ENCODE results near the gene BPIFB3. TPM values are rescaled to one million over a fixed set of nuclear protein-coding genes. Genes with fewer than 3 reads are reported as not detected.

BPIFB3 gene
- polyA plus RNA-seq, 1 donor from 2014 or later, result not detected

DNA sequence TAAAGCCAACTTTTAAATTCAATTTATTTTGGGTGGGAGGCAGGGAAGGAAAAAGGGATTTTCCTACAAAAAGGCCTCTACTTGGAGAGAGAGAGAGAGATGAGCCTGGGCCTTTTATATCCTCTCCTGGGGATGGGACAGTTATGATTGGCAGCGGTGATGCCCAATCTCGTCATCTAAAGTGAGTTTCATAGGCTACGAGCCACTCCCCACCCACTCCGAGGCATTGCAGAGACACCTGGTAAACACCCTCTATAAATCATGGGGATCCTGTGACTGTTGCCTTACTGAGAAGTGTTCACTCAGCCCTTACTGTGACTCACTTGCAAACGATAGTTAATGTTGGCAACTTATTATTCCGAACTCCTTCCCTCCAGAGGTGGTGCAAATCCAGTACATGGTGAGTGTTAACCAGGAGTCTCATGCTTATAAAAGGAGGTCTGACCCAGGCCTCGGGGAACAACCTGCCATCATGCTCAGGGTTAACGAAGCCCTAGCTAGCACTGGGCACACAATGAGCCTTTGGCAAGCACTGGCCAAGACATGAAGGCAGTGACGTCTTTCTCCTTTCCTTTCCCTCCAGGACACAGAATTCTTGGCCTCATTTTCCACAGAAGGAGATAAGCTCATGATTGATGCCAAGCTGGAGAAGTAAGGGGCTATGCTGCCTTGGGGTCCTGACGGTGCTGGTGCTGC lies 46.3 kb downstream of the BPIFB3 start:
- Histone ChIP-seq H3K79me2 (replicated peaks; ENCODE audit: insufficient read depth, low read length) (no peaks in the 10 kb centered on the region), H3K27me3 (ENCODE audit: insufficient read depth, low read depth, low read length) (no peaks in the 10 kb centered on the region), H3K9me2 (ENCODE audit: insufficient read depth, low read length) (no peaks in the 10 kb centered on the region), H3K27ac (ENCODE audit: low read length) (no peak overlapping the region), H4K20me1 (ENCODE audit: insufficient read depth) (no peaks in the 10 kb centered on the region), H3F3A (ENCODE audit: insufficient read depth, low read length, poor library complexity, severe bottlenecking) (no peaks in the 10 kb centered on the region), H3K4me3 (ENCODE audit: low read length) (no peak overlapping the region), H3K9ac (ENCODE audit: low read length) (no peak overlapping the region), H2AFZ (ENCODE audit: low read depth, low read length) (no peak overlapping the region), H3K9me3 (ENCODE audit: low read length) (no peaks in the 10 kb centered on the region), H3K4me2 (ENCODE audit: low read length) (no peak overlapping the region), H3K36me3 (ENCODE audit: insufficient read depth, low read length) (no peaks in the 10 kb centered on the region)
- TF ChIP-seq EP300 (conservative IDR thresholded peaks at IDR 0.05; ENCODE audit: poor library complexity, severe bottlenecking) (no peak), MXI1 (conservative IDR thresholded peaks at IDR 0.05; ENCODE audit: poor library complexity, severe bottlenecking) (no peak), POLR2AphosphoS5 (IDR thresholded peaks at IDR 0.05) (no peak), SMC3 (conservative IDR thresholded peaks at IDR 0.05; ENCODE audit: poor library complexity) (no peak), RAD21 (conservative IDR thresholded peaks at IDR 0.05) (no peak), TAF1 (IDR thresholded peaks at IDR 0.05; ENCODE audit: low read depth) (no peak), EZH2 (IDR thresholded peaks at IDR 0.05; ENCODE audit: borderline replicate concordance, insufficient read depth, low read length, poor library complexity, severe bottlenecking) (no peak)
- TF ChIP-seq, protein P1, sequence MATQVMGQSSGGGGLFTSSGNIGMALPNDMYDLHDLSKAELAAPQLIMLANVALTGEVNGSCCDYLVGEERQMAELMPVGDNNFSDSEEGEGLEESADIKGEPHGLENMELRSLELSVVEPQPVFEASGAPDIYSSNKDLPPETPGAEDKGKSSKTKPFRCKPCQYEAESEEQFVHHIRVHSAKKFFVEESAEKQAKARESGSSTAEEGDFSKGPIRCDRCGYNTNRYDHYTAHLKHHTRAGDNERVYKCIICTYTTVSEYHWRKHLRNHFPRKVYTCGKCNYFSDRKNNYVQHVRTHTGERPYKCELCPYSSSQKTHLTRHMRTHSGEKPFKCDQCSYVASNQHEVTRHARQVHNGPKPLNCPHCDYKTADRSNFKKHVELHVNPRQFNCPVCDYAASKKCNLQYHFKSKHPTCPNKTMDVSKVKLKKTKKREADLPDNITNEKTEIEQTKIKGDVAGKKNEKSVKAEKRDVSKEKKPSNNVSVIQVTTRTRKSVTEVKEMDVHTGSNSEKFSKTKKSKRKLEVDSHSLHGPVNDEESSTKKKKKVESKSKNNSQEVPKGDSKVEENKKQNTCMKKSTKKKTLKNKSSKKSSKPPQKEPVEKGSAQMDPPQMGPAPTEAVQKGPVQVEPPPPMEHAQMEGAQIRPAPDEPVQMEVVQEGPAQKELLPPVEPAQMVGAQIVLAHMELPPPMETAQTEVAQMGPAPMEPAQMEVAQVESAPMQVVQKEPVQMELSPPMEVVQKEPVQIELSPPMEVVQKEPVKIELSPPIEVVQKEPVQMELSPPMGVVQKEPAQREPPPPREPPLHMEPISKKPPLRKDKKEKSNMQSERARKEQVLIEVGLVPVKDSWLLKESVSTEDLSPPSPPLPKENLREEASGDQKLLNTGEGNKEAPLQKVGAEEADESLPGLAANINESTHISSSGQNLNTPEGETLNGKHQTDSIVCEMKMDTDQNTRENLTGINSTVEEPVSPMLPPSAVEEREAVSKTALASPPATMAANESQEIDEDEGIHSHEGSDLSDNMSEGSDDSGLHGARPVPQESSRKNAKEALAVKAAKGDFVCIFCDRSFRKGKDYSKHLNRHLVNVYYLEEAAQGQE (IDR thresholded peaks at IDR 0.05; ENCODE audit: borderline replicate concordance), result no peak
- TF ChIP-seq, protein P2, sequence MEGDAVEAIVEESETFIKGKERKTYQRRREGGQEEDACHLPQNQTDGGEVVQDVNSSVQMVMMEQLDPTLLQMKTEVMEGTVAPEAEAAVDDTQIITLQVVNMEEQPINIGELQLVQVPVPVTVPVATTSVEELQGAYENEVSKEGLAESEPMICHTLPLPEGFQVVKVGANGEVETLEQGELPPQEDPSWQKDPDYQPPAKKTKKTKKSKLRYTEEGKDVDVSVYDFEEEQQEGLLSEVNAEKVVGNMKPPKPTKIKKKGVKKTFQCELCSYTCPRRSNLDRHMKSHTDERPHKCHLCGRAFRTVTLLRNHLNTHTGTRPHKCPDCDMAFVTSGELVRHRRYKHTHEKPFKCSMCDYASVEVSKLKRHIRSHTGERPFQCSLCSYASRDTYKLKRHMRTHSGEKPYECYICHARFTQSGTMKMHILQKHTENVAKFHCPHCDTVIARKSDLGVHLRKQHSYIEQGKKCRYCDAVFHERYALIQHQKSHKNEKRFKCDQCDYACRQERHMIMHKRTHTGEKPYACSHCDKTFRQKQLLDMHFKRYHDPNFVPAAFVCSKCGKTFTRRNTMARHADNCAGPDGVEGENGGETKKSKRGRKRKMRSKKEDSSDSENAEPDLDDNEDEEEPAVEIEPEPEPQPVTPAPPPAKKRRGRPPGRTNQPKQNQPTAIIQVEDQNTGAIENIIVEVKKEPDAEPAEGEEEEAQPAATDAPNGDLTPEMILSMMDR (IDR thresholded peaks at IDR 0.05; ENCODE audit: poor library complexity, severe bottlenecking), result no peak

DNA sequence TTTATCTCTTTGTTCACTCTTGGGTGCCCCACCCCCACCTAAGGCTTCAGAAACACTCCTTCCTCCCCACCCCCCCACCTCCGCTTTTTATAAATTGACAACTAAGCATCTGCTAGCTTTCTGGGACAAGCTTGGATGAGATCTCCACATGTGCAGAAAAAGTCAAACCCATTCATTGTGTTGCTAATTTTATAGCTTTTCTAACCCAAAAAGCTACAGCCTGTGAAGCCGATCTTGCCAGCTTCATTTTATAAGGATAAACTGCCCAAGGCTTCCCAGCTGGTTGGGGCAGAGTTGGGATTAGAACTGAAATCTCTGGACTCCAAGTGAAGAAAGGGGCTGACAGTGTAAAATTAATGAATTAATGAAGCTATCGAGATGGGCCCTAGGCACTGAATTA lies 49.9 kb downstream of the BPIFB3 start:
- Histone ChIP-seq H3K27ac (ENCODE audit: low read length) (no peak overlapping the region), H4K20me1 (ENCODE audit: insufficient read depth) (no peaks in the 10 kb centered on the region), H3K9me3 (ENCODE audit: low read length) (no peaks in the 10 kb centered on the region), H3K79me2 (replicated peaks; ENCODE audit: insufficient read depth, low read length) (no peaks in the 10 kb centered on the region), H3K9me2 (ENCODE audit: insufficient read depth, low read length) (no peaks in the 10 kb centered on the region), H3F3A (ENCODE audit: insufficient read depth, low read length, poor library complexity, severe bottlenecking) (no peaks in the 10 kb centered on the region), H3K4me2 (ENCODE audit: low read length) (no peak overlapping the region), H3K9ac (ENCODE audit: low read length) (no peak overlapping the region), H3K4me3 (ENCODE audit: low read length) (no peak overlapping the region), H3K36me3 (ENCODE audit: insufficient read depth, low read length) (no peaks in the 10 kb centered on the region), H2AFZ (ENCODE audit: low read depth, low read length) (no peak overlapping the region), H3K27me3 (ENCODE audit: insufficient read depth, low read depth, low read length) (no peaks in the 10 kb centered on the region)
- TF ChIP-seq SMC3 (conservative IDR thresholded peaks at IDR 0.05; ENCODE audit: poor library complexity), result no peak
- TF ChIP-seq RAD21 (conservative IDR thresholded peaks at IDR 0.05), result no peak
- no peak for TF ChIP-seq POLR2AphosphoS5 (IDR thresholded peaks at IDR 0.05)
- TF ChIP-seq, protein P1 (IDR thresholded peaks at IDR 0.05; ENCODE audit: borderline replicate concordance), result no peak
- no peak for TF ChIP-seq EP300 (conservative IDR thresholded peaks at IDR 0.05; ENCODE audit: poor library complexity, severe bottlenecking)
- TF ChIP-seq EZH2 (IDR thresholded peaks at IDR 0.05; ENCODE audit: borderline replicate concordance, insufficient read depth, low read length, poor library complexity, severe bottlenecking), result no peak
- TF ChIP-seq TAF1 (IDR thresholded peaks at IDR 0.05; ENCODE audit: low read depth), result no peak
- TF ChIP-seq, protein P2 (IDR thresholded peaks at IDR 0.05; ENCODE audit: poor library complexity, severe bottlenecking), result no peak
- TF ChIP-seq MXI1 (conservative IDR thresholded peaks at IDR 0.05; ENCODE audit: poor library complexity, severe bottlenecking), result no peak

Measured in neural cell (in vitro differentiated cells).